Smooth muscle cell (in vitro differentiated cells): ENCODE results near the gene EGF. TPM values are rescaled to one million over a fixed set of nuclear protein-coding genes. Genes with fewer than 3 reads are reported as not detected.

Experiments used
- DNase-seq: peaks from one replicate; lab custom pipeline; 2025; ENCODE audit not compliant: unreplicated experiment; lab: John Stamatoyannopoulos, UW
- H2AFZ ChIP-seq: fragments of 200-600 bp; sonication (generic); 2 replicates; pipeline ENCODE4 v1.6.0; 2016; ENCODE audit warnings: antibody characterized with exemption, low read depth, mild to moderate bottlenecking
- H3F3A ChIP-seq: fragments of 200-600 bp; sonication (generic); 2 replicates; pipeline ENCODE4 v1.6.0; 2017; ENCODE audit warnings: antibody characterized with exemption, low read depth
- H3K27ac ChIP-seq: fragments of 200-600 bp; sonication (generic); 2 replicates; pipeline ENCODE4 v1.5.1; 2016; ENCODE audit warnings: low read depth, mild to moderate bottlenecking
- H3K27me3 ChIP-seq: fragments of 200-600 bp; sonication (generic); 2 replicates; pipeline ENCODE4 v1.6.1; 2016; ENCODE audit warnings: low read depth, mild to moderate bottlenecking
- H3K36me3 ChIP-seq: fragments of 200-600 bp; sonication (generic); 2 replicates; pipeline ENCODE4 v1.5.1; 2016; ENCODE audit warnings: low read depth
- H3K4me1 ChIP-seq: fragments of 200-600 bp; sonication (generic); 2 replicates; pipeline ENCODE4 v1.5.1; 2016; ENCODE audit warnings: low read depth
- H3K4me2 ChIP-seq: fragments of 200-600 bp; sonication (generic); 2 replicates; pipeline ENCODE4 v1.6.0; 2016; ENCODE audit warnings: mild to moderate bottlenecking
- H3K4me3 ChIP-seq: fragments of 200-600 bp; sonication (generic); 2 replicates; pipeline ENCODE4 v1.5.1; 2016; ENCODE audit warnings: mild to moderate bottlenecking
- H3K79me2 ChIP-seq: fragments of 200-600 bp; sonication (generic); 2 replicates; pipeline ENCODE4 v1.6.0; 2016; ENCODE audit warnings: low read depth, mild to moderate bottlenecking
- H3K9ac ChIP-seq: fragments of 200-600 bp; sonication (generic); 2 replicates; pipeline ENCODE4 v1.6.0; 2016; ENCODE audit warnings: low read depth
- H3K9me3 ChIP-seq: fragments of 200-600 bp; sonication (generic); replicated peaks from 2 replicates; pipeline ENCODE4 v1.5.1; 2016; ENCODE audit warnings: low read depth
- H4K20me1 ChIP-seq: fragments of 200-600 bp; sonication (generic); 2 replicates; pipeline ENCODE4 v1.6.0; 2016; ENCODE audit warnings: low read depth
- WGBS: methylation state at CpG from one replicate; pipeline ENCODE4 v1.1.7; 2016; ENCODE audit warnings: low lambda C conversion rate; 5-methylcytosine and 5-hydroxymethylcytosine counted together
- polyA plus RNA-seq: library from polyadenylated mRNA; unstranded; fragments of >200 nt; fragmentation: Nextera tagmentation; extraction: Ambion mirVana; gene quantifications from 2 replicates; pipeline ENCODE4 v1.2.1, GENCODE V29; 2016
- total RNA-seq: library from RNA; depleted of rRNA; stranded (reverse); fragments of >200 nt; gene quantifications from 2 replicates; pipeline ENCODE4 v1.2.3, GENCODE V29; 2014
- TF ChIP-seq, protein P1 (sequence below): fragments of 200-600 bp; sonication (generic); IDR thresholded peaks from 2 replicates; pipeline ENCODE4 v1.5.1; 2017; ENCODE audit warnings: borderline replicate concordance, mild to moderate bottlenecking, antibody characterized with exemption; ENCODE audit not compliant: insufficient read depth, poor library complexity, severe bottlenecking

The EGF gene
- total and polyA plus RNA-seq, 2 experiments from 2014 or later: 0.72 to 15.2 TPM

DNA sequence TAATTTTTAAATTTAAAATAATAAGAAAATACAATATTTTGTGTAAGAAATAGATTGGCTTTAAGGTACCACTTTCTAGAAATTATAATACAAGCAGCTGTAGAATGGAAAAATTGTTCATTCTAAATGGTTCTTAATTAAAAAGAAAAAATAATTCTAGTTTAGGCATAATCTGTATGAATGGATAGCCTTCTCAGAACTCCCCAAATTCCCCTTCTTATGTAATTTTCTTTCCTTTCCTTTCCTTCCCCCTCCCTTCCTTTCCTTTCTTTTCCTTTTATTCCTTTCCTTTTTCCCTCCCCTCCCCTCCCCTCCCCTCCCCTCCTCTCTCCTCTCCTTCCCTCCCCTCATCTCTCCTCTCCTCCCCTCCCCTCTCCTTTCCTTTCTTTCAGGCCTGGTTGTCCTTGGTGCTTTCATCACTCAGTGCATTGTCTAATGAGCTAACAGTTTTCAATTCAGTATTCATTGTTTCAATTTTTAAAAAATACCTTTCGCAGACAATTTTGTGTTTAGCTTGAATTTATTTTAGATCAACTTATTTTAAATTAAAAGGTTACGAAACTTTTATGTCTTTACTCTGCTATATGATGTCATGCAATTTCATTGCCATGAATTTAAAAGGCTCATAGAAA, 35.9 kb upstream of the EGF start:
- Histone ChIP-seq H3K4me3 (no peak overlapping the region), H3K27me3 (no peaks in the 10 kb centered on the region), H4K20me1 (no peaks in the 10 kb centered on the region), H3F3A (no peaks in the 10 kb centered on the region), H3K79me2 (no peaks in the 10 kb centered on the region), H2AFZ (no peak overlapping the region), H3K4me1 (no peaks in the 10 kb centered on the region), H3K36me3 (no peaks in the 10 kb centered on the region), H3K9ac (no peak overlapping the region), H3K9me3 (no peaks in the 10 kb centered on the region), H3K27ac (no peak overlapping the region), H3K4me2 (no peak overlapping the region)
- 96% methylated on average over 2 of the region's 2 CpGs for WGBS
- no peak for DNase-seq
- TF ChIP-seq, protein P1, sequence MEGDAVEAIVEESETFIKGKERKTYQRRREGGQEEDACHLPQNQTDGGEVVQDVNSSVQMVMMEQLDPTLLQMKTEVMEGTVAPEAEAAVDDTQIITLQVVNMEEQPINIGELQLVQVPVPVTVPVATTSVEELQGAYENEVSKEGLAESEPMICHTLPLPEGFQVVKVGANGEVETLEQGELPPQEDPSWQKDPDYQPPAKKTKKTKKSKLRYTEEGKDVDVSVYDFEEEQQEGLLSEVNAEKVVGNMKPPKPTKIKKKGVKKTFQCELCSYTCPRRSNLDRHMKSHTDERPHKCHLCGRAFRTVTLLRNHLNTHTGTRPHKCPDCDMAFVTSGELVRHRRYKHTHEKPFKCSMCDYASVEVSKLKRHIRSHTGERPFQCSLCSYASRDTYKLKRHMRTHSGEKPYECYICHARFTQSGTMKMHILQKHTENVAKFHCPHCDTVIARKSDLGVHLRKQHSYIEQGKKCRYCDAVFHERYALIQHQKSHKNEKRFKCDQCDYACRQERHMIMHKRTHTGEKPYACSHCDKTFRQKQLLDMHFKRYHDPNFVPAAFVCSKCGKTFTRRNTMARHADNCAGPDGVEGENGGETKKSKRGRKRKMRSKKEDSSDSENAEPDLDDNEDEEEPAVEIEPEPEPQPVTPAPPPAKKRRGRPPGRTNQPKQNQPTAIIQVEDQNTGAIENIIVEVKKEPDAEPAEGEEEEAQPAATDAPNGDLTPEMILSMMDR: no peak

DNA sequence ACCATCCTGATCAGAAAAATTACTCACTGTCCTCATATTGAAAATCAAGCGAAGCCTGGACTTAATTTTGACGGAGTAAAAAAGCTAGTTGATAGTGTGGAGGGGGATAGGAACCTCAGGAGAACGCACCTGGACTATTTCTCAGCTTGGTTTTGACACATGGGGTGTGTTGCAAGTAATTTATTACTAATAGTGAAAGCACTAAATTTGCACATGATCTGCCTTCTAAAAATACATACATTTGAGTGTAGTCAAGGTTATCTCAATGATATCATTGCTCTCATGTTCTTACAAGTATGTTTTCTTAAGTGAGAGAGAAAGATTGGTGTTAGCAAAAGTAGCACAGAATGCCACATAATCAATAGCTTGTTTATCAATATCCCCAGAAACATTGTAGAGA, 35.3 kb upstream of the EGF start:
- Histone ChIP-seq H3K4me1 (no peaks in the 10 kb centered on the region), H3K9ac (no peak overlapping the region), H3K27ac (no peak overlapping the region), H2AFZ (no peak overlapping the region), H3K27me3 (no peaks in the 10 kb centered on the region), H3K79me2 (no peaks in the 10 kb centered on the region), H3F3A (no peaks in the 10 kb centered on the region), H3K9me3 (no peaks in the 10 kb centered on the region), H4K20me1 (no peaks in the 10 kb centered on the region), H3K36me3 (no peaks in the 10 kb centered on the region), H3K4me3 (no peak overlapping the region), H3K4me2 (no peak overlapping the region)
- WGBS: 93% methylated on average over 3 of the region's 3 CpGs
- TF ChIP-seq, protein P1: no peak
- no peak for DNase-seq

DNA sequence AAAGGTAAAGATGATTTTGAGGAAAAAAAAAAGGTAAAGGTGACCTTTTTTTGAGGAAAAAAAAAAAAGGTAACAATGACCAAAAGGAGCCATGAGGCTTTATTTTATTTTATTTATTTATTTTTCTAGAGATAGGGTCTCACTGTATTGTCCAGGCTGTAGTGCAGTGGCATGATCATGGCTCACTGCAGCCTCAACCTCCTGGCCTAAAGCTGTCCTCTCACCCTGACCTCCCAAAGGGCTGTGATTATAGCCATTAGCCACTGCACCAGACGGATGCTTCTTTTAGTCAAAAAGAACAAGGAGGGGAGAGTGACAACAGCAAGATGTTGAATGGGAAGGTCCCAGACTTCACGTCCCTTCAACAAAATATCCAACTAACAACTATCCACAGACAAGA, 34.3 kb upstream of the EGF start:
- Histone ChIP-seq H3K9ac (no peak overlapping the region), H3K4me2 (no peak overlapping the region), H3F3A (no peaks in the 10 kb centered on the region), H3K27me3 (no peaks in the 10 kb centered on the region), H3K9me3 (no peaks in the 10 kb centered on the region), H3K4me1 (no peaks in the 10 kb centered on the region), H2AFZ (no peak overlapping the region), H3K36me3 (no peaks in the 10 kb centered on the region), H4K20me1 (no peaks in the 10 kb centered on the region), H3K79me2 (no peaks in the 10 kb centered on the region), H3K27ac (no peak overlapping the region), H3K4me3 (no peak overlapping the region)
- DNase-seq: no peak
- 93% methylated on average over 2 of the region's 2 CpGs for WGBS
- TF ChIP-seq, protein P1: no peak

- Histone ChIP-seq H3K9me3 (no peaks in the 10 kb centered on the region), H4K20me1 (no peaks in the 10 kb centered on the region), H3K4me1 (no peaks in the 10 kb centered on the region), H3K4me2 (no peak overlapping the region), H2AFZ (no peak overlapping the region), H3K27ac (no peak overlapping the region), H3K27me3 (no peaks in the 10 kb centered on the region), H3K79me2 (no peaks in the 10 kb centered on the region), H3K9ac (no peak overlapping the region), H3K4me3 (no peak overlapping the region), H3K36me3 (no peaks in the 10 kb centered on the region), H3F3A (no peaks in the 10 kb centered on the region)
- DNase-seq: no peak
- TF ChIP-seq, protein P1: no peak
- 93% methylated on average over 12 of the region's 12 CpGs for WGBS
Measured at GRCh38 chr4:109879081-109879480, 33.6 kb upstream of the EGF start.
